Esophagus muscularis mucosa (tissue), 4 donors: ENCODE results near the gene KCNAB1.

Experiments
- CTCF ChIP-seq, 3 experiments: fragments of 200-600 bp in 2 of 3; fragments of 450-650 bp in 1 of 3; sonication (generic) in 2 of 3; IDR thresholded peaks; one replicate each; pipeline ENCODE4 v1.5.1; 2017 to 2019; ENCODE audit warnings: antibody characterized with exemption in 3 of 3, mild to moderate bottlenecking in 2 of 3, moderate library complexity in 1 of 3
- EP300 ChIP-seq: sonication (generic); formaldehyde crosslinking; IDR thresholded peaks from one replicate; pipeline ENCODE4 v1.6.1; 2017; ENCODE audit warnings: antibody characterized with exemption
- POLR2A ChIP-seq: fragments of 450-650 bp; IDR thresholded peaks from one replicate; pipeline ENCODE4 v1.6.1; 2017; ENCODE audit warnings: antibody characterized with exemption, moderate library complexity, mild to moderate bottlenecking, low read depth
- POLR2AphosphoS5 ChIP-seq, 2 donors: sonication (generic); formaldehyde crosslinking; IDR thresholded peaks; one replicate each; pipeline ENCODE4 v1.6.1; 2017; ENCODE audit warnings: antibody characterized with exemption in 2 of 2

- no peak for TF ChIP-seq POLR2AphosphoS5 (IDR thresholded peaks at IDR 0.05)
- no peak for TF ChIP-seq CTCF (IDR thresholded peaks at IDR 0.05)
- TF ChIP-seq POLR2A: no peak
- no peak for TF ChIP-seq EP300
Measured at GRCh38 chr3:156252656-156253055, 132.3 kb downstream of the KCNAB1 start.
